Middle frontal gyrus (tissue), 1 donor: ENCODE measurements around the gene RHBDD1.

Source experiments
- DNase-seq: peaks from one replicate; pipeline ENCODE4 v3.0.0-alpha.2; 2015; ENCODE audit warnings: low spot score; ENCODE audit errors: extremely low spot score

Gene RHBDD1

GRCh38 chr2:226979004-226979403 is 143.2 kb downstream of the RHBDD1 start:
- no peak for DNase-seq

GRCh38 chr2:226981791-226982326 is 146.0 kb downstream of the RHBDD1 start:
- no peak for DNase-seq

- no peak for DNase-seq
Measured at GRCh38 chr2:226983895-226984749, 148.3 kb downstream of the RHBDD1 start.

- peak; percentile 73 for DNase-seq
Measured at GRCh38 chr2:226984750-226985582, 149.1 kb downstream of the RHBDD1 start.

- no peak for DNase-seq
Measured at GRCh38 chr2:226985583-226985946, 149.7 kb downstream of the RHBDD1 start.

GRCh38 chr2:226991663-226992062 is 155.8 kb downstream of the RHBDD1 start:
- no peak for DNase-seq

- DNase-seq = no peak
Measured at GRCh38 chr2:226993171-226993570, 157.3 kb downstream of the RHBDD1 start.

- DNase-seq = no peak
Measured at GRCh38 chr2:226994775-226995174, 158.9 kb downstream of the RHBDD1 start.

GRCh38 chr2:226995625-226996041 is 159.8 kb downstream of the RHBDD1 start:
- no peak for DNase-seq

- no peak for DNase-seq
Measured at GRCh38 chr2:226999661-227000060, 163.8 kb downstream of the RHBDD1 start.

- DNase-seq = no peak
Measured at GRCh38 chr2:227000123-227000522, 164.3 kb downstream of the RHBDD1 start.

- DNase-seq = no peak
Measured at GRCh38 chr2:227004482-227004881, 168.6 kb downstream of the RHBDD1 start.

GRCh38 chr2:227006189-227006897 is 170.5 kb downstream of the RHBDD1 start:
- no peak for DNase-seq

GRCh38 chr2:227007148-227007547 is 171.3 kb downstream of the RHBDD1 start:
- no peak for DNase-seq

- no peak for DNase-seq
Measured at GRCh38 chr2:227007940-227008339, 172.1 kb downstream of the RHBDD1 start.

- no peak for DNase-seq
Measured at GRCh38 chr2:227010433-227010832, 174.6 kb downstream of the RHBDD1 start.

- no peak for DNase-seq
Measured at GRCh38 chr2:227013330-227013729, 177.5 kb downstream of the RHBDD1 start.

- DNase-seq = no peak
Measured at GRCh38 chr2:227013881-227014280, 178.0 kb downstream of the RHBDD1 start.

GRCh38 chr2:227016894-227017293 is 181.0 kb downstream of the RHBDD1 start:
- DNase-seq = no peak

- no peak for DNase-seq
Measured at GRCh38 chr2:227020416-227020815, 184.6 kb downstream of the RHBDD1 start.

GRCh38 chr2:227022608-227023007 is 186.8 kb downstream of the RHBDD1 start:
- no peak for DNase-seq
